Osteocyte (in vitro differentiated cells): ENCODE measurements around the gene PAPOLB. TPM values are rescaled to one million over a fixed set of nuclear protein-coding genes. Genes with fewer than 3 reads are reported as not detected.
"Not testable (repeated sequence)": the region's sequence is repeated elsewhere in the genome, so short reads cannot be mapped to it uniquely, and the experiment has no call there.

Source experiments
- DNase-seq: peaks from one replicate; pipeline ENCODE4 v3.0.0; 2021; ENCODE audit warnings: mixed read lengths; ENCODE audit not compliant: unreplicated experiment; ENCODE audit errors: extremely low spot score
- H3K27ac Mint-ChIP-seq: one replicate; pipeline ENCODE4 v1.8.0; 2021; ENCODE audit warnings: mild to moderate bottlenecking, mixed read lengths; ENCODE audit not compliant: unreplicated experiment
- H3K27me3 Mint-ChIP-seq: one replicate; pipeline ENCODE4 v1.8.0; 2021; ENCODE audit warnings: mixed read lengths; ENCODE audit not compliant: unreplicated experiment
- H3K36me3 Mint-ChIP-seq: one replicate; pipeline ENCODE4 v1.8.0; 2021; ENCODE audit warnings: mixed read lengths; ENCODE audit not compliant: unreplicated experiment
- H3K4me1 Mint-ChIP-seq: one replicate; pipeline ENCODE4 v1.8.0; 2021; ENCODE audit warnings: mixed read lengths; ENCODE audit not compliant: unreplicated experiment
- H3K4me3 Mint-ChIP-seq: one replicate; pipeline ENCODE4 v1.8.0; 2021; ENCODE audit warnings: mild to moderate bottlenecking, moderate library complexity, mixed read lengths; ENCODE audit not compliant: unreplicated experiment
- H3K9me3 Mint-ChIP-seq: one replicate; pipeline ENCODE4 v1.8.0; 2021; ENCODE audit warnings: mixed read lengths; ENCODE audit not compliant: unreplicated experiment
- CTCF ChIP-seq: fragments of 200-600 bp; sonication (generic); IDR thresholded peaks from 2 replicates; pipeline ENCODE4 v1.5.0; 2021; ENCODE audit warnings: antibody characterized with exemption, mild to moderate bottlenecking, moderate library complexity
- total RNA-seq: library from RNA; stranded (reverse); gene quantifications from 2 replicates; pipeline ENCODE4 v1.2.1, GENCODE V29; 2021

PAPOLB gene
- total RNA-seq, 1 donor from 2014 or later, result 0.13 TPM

- no peak overlapping the region for H3K27ac Mint-ChIP-seq
- H3K4me1 Mint-ChIP-seq, result no peaks in the 10 kb centered on the region
- DNase-seq, result no peak
- H3K36me3 Mint-ChIP-seq, result no peaks in the 10 kb centered on the region
- no peak overlapping the region for H3K4me3 Mint-ChIP-seq
- no peak for TF ChIP-seq CTCF
- peaks cover 5% of the 10 kb centered on the region for H3K27me3 Mint-ChIP-seq
- no peaks in the 10 kb centered on the region for H3K9me3 Mint-ChIP-seq
These were observed 33.9 kb upstream of the PAPOLB start for GRCh38 chr7:4895766-4896165.

GRCh38 chr7:4894482-4894881 lies 32.7 kb upstream of the PAPOLB start:
- Mint-ChIP-seq H3K4me3 (no peak overlapping the region), H3K27ac (no peak overlapping the region), H3K4me1 (no peaks in the 10 kb centered on the region), H3K36me3 (no peaks in the 10 kb centered on the region), H3K9me3 (no peaks in the 10 kb centered on the region), H3K27me3 (peaks cover 9% of the 10 kb centered on the region)
- no peak for DNase-seq
- no peak for TF ChIP-seq CTCF

GRCh38 chr7:4893929-4894475 lies 32.2 kb upstream of the PAPOLB start:
- Mint-ChIP-seq H3K36me3 (no peaks in the 10 kb centered on the region), H3K4me3 (no peak overlapping the region), H3K9me3 (no peaks in the 10 kb centered on the region), H3K4me1 (no peaks in the 10 kb centered on the region), H3K27ac (no peak overlapping the region), H3K27me3 (peaks cover 13% of the 10 kb centered on the region)
- no peak for TF ChIP-seq CTCF
- no peak for DNase-seq

GRCh38 chr7:4893188-4893587 lies 31.4 kb upstream of the PAPOLB start:
- Mint-ChIP-seq H3K4me3 (peak overlapping the region; percentile 29), H3K27me3 (peaks cover 13% of the 10 kb centered on the region)
- H3K4me1 Mint-ChIP-seq, DNase-seq, H3K36me3 Mint-ChIP-seq, H3K9me3 Mint-ChIP-seq, H3K27ac Mint-ChIP-seq: not testable (repeated sequence)

- H3K4me1 Mint-ChIP-seq, H3K9me3 Mint-ChIP-seq, DNase-seq, H3K27ac Mint-ChIP-seq, H3K4me3 Mint-ChIP-seq, H3K36me3 Mint-ChIP-seq: not testable (repeated sequence)
- H3K27me3 Mint-ChIP-seq, result peaks cover 15% of the 10 kb centered on the region
These were observed 29.7 kb upstream of the PAPOLB start for GRCh38 chr7:4891522-4891921.

GRCh38 chr7:4889682-4890081 lies 27.9 kb upstream of the PAPOLB start:
- no peak for DNase-seq
- H3K27ac Mint-ChIP-seq, result no peak overlapping the region
- H3K4me1 Mint-ChIP-seq, result no peaks in the 10 kb centered on the region
- H3K9me3 Mint-ChIP-seq, result no peaks in the 10 kb centered on the region
- TF ChIP-seq CTCF, result no peak
- H3K4me3 Mint-ChIP-seq, result no peak overlapping the region
- H3K36me3 Mint-ChIP-seq, result no peaks in the 10 kb centered on the region
- peaks cover 15% of the 10 kb centered on the region for H3K27me3 Mint-ChIP-seq
